Measurements from ENCODE around the gene EFNB1. TPM values are rescaled to one million over a fixed set of nuclear protein-coding genes. Genes with fewer than 3 reads are reported as not detected.

Gene EFNB1
- total RNA-seq, 1 experiment from 2014 or later: 16.4 TPM

GRCh38 chrX:68876731-68877130 is 47.9 kb downstream of the EFNB1 start:
- ChIA-PET POLR2A (no interaction called here), CTCF (no interaction called here)
- DNase-seq (ENCODE audit: low spot score): no peak

More at GRCh38 chrX:68876731-68877130, 47.9 kb downstream of the EFNB1 start:
- H3K9me3 Mint-ChIP-seq: no peaks in the 10 kb centered on the region
- no peak overlapping the region for H3K27ac Mint-ChIP-seq
- no peaks in the 10 kb centered on the region for H3K36me3 Mint-ChIP-seq
- H3K4me3 Mint-ChIP-seq: no peak overlapping the region
- H3K27me3 Mint-ChIP-seq (ENCODE audit: low read depth): peaks cover 3% of the 10 kb centered on the region; the same call in 1 of the 2 replicates
- H3K4me1 Mint-ChIP-seq: peaks cover 36% of the 10 kb centered on the region
- ATAC-seq: no peak
- TF ChIP-seq GTF2I (CRISPR knock-in tag; conservative IDR thresholded peaks at IDR 0.05): no peak
- TF ChIP-seq ZNF317 (CRISPR knock-in tag; IDR thresholded peaks at IDR 0.05; ENCODE audit: borderline replicate concordance, low read depth): no peak
- no peak for TF ChIP-seq OVOL2 (CRISPR knock-in tag; IDR thresholded peaks at IDR 0.05; ENCODE audit: borderline replicate concordance)
- no peak for TF ChIP-seq HMGA2 (CRISPR knock-in tag; IDR thresholded peaks at IDR 0.05)
- TF ChIP-seq, protein P1, sequence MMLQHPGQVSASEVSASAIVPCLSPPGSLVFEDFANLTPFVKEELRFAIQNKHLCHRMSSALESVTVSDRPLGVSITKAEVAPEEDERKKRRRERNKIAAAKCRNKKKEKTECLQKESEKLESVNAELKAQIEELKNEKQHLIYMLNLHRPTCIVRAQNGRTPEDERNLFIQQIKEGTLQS (CRISPR knock-in tag; conservative IDR thresholded peaks at IDR 0.05): no peak
- TF ChIP-seq, protein P2, sequence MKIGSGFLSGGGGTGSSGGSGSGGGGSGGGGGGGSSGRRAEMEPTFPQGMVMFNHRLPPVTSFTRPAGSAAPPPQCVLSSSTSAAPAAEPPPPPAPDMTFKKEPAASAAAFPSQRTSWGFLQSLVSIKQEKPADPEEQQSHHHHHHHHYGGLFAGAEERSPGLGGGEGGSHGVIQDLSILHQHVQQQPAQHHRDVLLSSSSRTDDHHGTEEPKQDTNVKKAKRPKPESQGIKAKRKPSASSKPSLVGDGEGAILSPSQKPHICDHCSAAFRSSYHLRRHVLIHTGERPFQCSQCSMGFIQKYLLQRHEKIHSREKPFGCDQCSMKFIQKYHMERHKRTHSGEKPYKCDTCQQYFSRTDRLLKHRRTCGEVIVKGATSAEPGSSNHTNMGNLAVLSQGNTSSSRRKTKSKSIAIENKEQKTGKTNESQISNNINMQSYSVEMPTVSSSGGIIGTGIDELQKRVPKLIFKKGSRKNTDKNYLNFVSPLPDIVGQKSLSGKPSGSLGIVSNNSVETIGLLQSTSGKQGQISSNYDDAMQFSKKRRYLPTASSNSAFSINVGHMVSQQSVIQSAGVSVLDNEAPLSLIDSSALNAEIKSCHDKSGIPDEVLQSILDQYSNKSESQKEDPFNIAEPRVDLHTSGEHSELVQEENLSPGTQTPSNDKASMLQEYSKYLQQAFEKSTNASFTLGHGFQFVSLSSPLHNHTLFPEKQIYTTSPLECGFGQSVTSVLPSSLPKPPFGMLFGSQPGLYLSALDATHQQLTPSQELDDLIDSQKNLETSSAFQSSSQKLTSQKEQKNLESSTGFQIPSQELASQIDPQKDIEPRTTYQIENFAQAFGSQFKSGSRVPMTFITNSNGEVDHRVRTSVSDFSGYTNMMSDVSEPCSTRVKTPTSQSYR (CRISPR knock-in tag; IDR thresholded peaks at IDR 0.05): no peak
- TF ChIP-seq SMAD3 (CRISPR knock-in tag; IDR thresholded peaks at IDR 0.05; ENCODE audit: borderline replicate concordance): no peak
- no peak for TF ChIP-seq AR (CRISPR knock-in tag; IDR thresholded peaks at IDR 0.05)
- TF ChIP-seq ZBTB21 (CRISPR knock-in tag; IDR thresholded peaks at IDR 0.05; ENCODE audit: borderline replicate concordance): no peak
- TF ChIP-seq, protein P3, sequence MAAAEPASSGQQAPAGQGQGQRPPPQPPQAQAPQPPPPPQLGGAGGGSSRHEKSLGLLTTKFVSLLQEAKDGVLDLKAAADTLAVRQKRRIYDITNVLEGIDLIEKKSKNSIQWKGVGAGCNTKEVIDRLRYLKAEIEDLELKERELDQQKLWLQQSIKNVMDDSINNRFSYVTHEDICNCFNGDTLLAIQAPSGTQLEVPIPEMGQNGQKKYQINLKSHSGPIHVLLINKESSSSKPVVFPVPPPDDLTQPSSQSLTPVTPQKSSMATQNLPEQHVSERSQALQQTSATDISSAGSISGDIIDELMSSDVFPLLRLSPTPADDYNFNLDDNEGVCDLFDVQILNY (CRISPR knock-in tag; IDR thresholded peaks at IDR 0.05): no peak
- no peak for TF ChIP-seq GABPB1 (CRISPR knock-in tag; IDR thresholded peaks at IDR 0.05)
- TF ChIP-seq USF2 (CRISPR knock-in tag; IDR thresholded peaks at IDR 0.05): no peak
- no peak for TF ChIP-seq ZMAT4 (CRISPR knock-in tag; IDR thresholded peaks at IDR 0.05)
- no peak for TF ChIP-seq TP53 (CRISPR knock-in tag; IDR thresholded peaks at IDR 0.05)
- TF ChIP-seq MLX (CRISPR knock-in tag; IDR thresholded peaks at IDR 0.05): no peak
- no peak for TF ChIP-seq KAT7 (CRISPR knock-in tag; IDR thresholded peaks at IDR 0.05; ENCODE audit: borderline replicate concordance)
- no peak for TF ChIP-seq FOXK1 (CRISPR knock-in tag; IDR thresholded peaks at IDR 0.05)
- TF ChIP-seq CREM (CRISPR knock-in tag; IDR thresholded peaks at IDR 0.05): no peak
- no peak for TF ChIP-seq ELF4 (CRISPR knock-in tag; IDR thresholded peaks at IDR 0.05; ENCODE audit: low read depth)

Data from WTC11 (cell line).